ENCODE data around the gene U2AF2.

- TF ChIP-seq EZH2 (IDR thresholded peaks at IDR 0.05; ENCODE audit: borderline replicate concordance): no peak
- TF ChIP-seq CTCF (IDR thresholded peaks at IDR 0.05; ENCODE audit: poor library complexity): no peak
These were observed 24.8 kb downstream of the U2AF2 start for GRCh38 chr19:55679343-55680257.

All from hepatocyte (in vitro differentiated cells).